GM12864 (cell line): ENCODE measurements around the gene CRAT.

ENCODE experiments used
- DNase-seq: peaks from one replicate; pipeline ENCODE4 v3.0.0-alpha.2; 2011; ENCODE audit warnings: low read depth
- H3K4me3 ChIP-seq: 2 replicates; pipeline ENCODE4 v1.5.1; 2011; ENCODE audit warnings: mild to moderate bottlenecking, low read depth, low read length, control low read depth
- CTCF ChIP-seq: IDR thresholded peaks from 2 replicates; pipeline ENCODE4 v1.5.1; 2011; ENCODE audit warnings: low read depth, mild to moderate bottlenecking, moderate library complexity, low read length, control low read depth, inconsistent platforms; ENCODE audit errors: missing control alignments

Gene CRAT

GRCh38 chr9:129075996-129076639 is 34.5 kb downstream of the CRAT start:
- no peak for TF ChIP-seq CTCF
- no peak overlapping the region for H3K4me3 ChIP-seq
- no peak for DNase-seq

- no peak overlapping the region for H3K4me3 ChIP-seq
- DNase-seq: no peak
- TF ChIP-seq CTCF: no peak
Observed at GRCh38 chr9:129074106-129074505, 36.5 kb downstream of the CRAT start.

- no peak for DNase-seq
- H3K4me3 ChIP-seq: no peak overlapping the region
- no peak for TF ChIP-seq CTCF
Observed at GRCh38 chr9:129073404-129073803, 37.2 kb downstream of the CRAT start.

- no peak for TF ChIP-seq CTCF
- DNase-seq: no peak
- no peak overlapping the region for H3K4me3 ChIP-seq
Observed at GRCh38 chr9:129072171-129072570, 38.4 kb downstream of the CRAT start.

GRCh38 chr9:129071526-129072126 is 39.0 kb downstream of the CRAT start:
- no peak overlapping the region for H3K4me3 ChIP-seq
- no peak for TF ChIP-seq CTCF
- DNase-seq: no peak

GRCh38 chr9:129070696-129071525 is 39.7 kb downstream of the CRAT start:
- TF ChIP-seq CTCF: no peak
- no peak overlapping the region for H3K4me3 ChIP-seq
- DNase-seq: no peak
